Activated gamma-delta T cell (primary cell): Measurements from ENCODE around the gene SRMS.
"Not testable (repeated sequence)": the region's sequence is repeated elsewhere in the genome, so short reads cannot be mapped to it uniquely, and the experiment has no call there.

Experiments
- DNase-seq: peaks from one replicate; lab custom pipeline; 2025; lab: John Stamatoyannopoulos, UW

The SRMS gene

GRCh38 chr20:63566395-63567135 lies 19.0 kb upstream of the SRMS start:
- DNase-seq, result no peak

GRCh38 chr20:63565699-63566335 lies 18.3 kb upstream of the SRMS start:
- no peak for DNase-seq

- no peak for DNase-seq
Observed at GRCh38 chr20:63565021-63565698, 17.6 kb upstream of the SRMS start.

GRCh38 chr20:63564036-63564810 lies 16.7 kb upstream of the SRMS start:
- DNase-seq, result no peak

GRCh38 chr20:63563225-63563935 lies 15.8 kb upstream of the SRMS start:
- DNase-seq, result no peak

- DNase-seq, result no peak
Observed at GRCh38 chr20:63562461-63563224, 15.1 kb upstream of the SRMS start.

- no peak for DNase-seq
Observed at GRCh38 chr20:63561624-63562396, 14.3 kb upstream of the SRMS start.

- no peak for DNase-seq
Observed at GRCh38 chr20:63560856-63561609, 13.5 kb upstream of the SRMS start.

GRCh38 chr20:63560333-63560805 lies 12.8 kb upstream of the SRMS start:
- no peak for DNase-seq

GRCh38 chr20:63559485-63560332 lies 12.2 kb upstream of the SRMS start:
- DNase-seq, result not testable (repeated sequence)

GRCh38 chr20:63558804-63559484 lies 11.4 kb upstream of the SRMS start:
- DNase-seq, result no peak

GRCh38 chr20:63557481-63557891 lies 9.9 kb upstream of the SRMS start:
- DNase-seq, result no peak

- no peak for DNase-seq
Observed at GRCh38 chr20:63556873-63557478, 9.4 kb upstream of the SRMS start.

- DNase-seq, result no peak
Observed at GRCh38 chr20:63555661-63556381, 8.3 kb upstream of the SRMS start.

- DNase-seq, result no peak
Observed at GRCh38 chr20:63554361-63555278, 7.1 kb upstream of the SRMS start.
